ENCODE results near the gene ADRB2. TPM values are rescaled to one million over a fixed set of nuclear protein-coding genes. Genes with fewer than 3 reads are reported as not detected.

Gene ADRB2
- total and polyA plus RNA-seq, 11 donors, result 1.8 to 8.3 (median 5.2) TPM

DNA sequence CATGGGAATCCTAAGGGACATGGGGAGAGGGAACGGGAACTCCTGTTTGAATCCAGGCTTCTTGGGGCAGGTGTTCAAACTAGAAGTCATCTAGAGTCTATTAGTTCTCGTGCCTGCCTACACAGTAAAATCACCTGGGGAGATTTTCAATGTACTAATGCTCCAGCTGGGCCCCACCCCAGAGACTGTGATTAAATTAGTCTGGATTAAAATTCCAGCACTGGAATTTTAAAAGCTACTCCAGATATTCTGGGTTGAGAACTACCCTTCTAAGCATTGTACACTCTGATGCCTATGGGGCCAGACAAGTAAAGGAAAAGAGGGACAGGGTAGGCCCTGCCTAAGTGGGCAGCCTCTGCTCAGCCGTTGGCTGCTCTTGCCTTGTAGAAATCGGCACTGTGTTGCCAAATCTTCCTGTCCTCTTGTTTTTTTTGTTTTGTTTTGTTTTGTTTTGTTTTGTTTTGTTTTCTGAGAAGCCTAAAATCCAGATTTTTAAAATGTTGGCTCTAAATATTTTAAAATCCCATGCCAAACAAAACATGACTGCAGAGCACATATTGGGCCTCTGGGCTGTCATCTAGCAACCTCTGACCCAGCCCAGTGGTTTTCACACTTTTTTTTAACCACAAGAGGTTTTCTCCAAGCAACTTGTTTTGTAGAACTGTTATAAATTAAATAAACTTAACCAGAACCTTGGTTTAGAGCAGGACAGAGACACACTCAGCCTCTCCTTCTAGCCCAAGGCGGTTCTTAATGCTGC, 29.0 kb downstream of the ADRB2 start:
- Histone ChIP-seq H3K4me1 (peaks cover 0 to 54% (median 26%) of the 10 kb centered on the region in 12 donors), H3K4me3 (no peak overlapping the region), H3K9me3 (no peaks in the 10 kb centered on the region), H3K27ac (peak overlapping the region in 3 of 12 donors; percentile 14 to 47 (median 37)), H3K36me3 (no peaks in the 10 kb centered on the region), H3K27me3 (no peaks in the 10 kb centered on the region)
- no peak for ATAC-seq
- DNase-seq, result no peak
- WGBS, 4 donors, result 70 to 84% (median 79%) methylated on average over 5 of the region's 5 CpGs
- intact Hi-C loops (cut with DNase I), result no loop called here
- TF ChIP-seq POLR2A (IDR thresholded peaks at IDR 0.05), result no peak
- TF ChIP-seq, protein P1, sequence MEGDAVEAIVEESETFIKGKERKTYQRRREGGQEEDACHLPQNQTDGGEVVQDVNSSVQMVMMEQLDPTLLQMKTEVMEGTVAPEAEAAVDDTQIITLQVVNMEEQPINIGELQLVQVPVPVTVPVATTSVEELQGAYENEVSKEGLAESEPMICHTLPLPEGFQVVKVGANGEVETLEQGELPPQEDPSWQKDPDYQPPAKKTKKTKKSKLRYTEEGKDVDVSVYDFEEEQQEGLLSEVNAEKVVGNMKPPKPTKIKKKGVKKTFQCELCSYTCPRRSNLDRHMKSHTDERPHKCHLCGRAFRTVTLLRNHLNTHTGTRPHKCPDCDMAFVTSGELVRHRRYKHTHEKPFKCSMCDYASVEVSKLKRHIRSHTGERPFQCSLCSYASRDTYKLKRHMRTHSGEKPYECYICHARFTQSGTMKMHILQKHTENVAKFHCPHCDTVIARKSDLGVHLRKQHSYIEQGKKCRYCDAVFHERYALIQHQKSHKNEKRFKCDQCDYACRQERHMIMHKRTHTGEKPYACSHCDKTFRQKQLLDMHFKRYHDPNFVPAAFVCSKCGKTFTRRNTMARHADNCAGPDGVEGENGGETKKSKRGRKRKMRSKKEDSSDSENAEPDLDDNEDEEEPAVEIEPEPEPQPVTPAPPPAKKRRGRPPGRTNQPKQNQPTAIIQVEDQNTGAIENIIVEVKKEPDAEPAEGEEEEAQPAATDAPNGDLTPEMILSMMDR (IDR thresholded peaks at IDR 0.05), result no peak

DNA sequence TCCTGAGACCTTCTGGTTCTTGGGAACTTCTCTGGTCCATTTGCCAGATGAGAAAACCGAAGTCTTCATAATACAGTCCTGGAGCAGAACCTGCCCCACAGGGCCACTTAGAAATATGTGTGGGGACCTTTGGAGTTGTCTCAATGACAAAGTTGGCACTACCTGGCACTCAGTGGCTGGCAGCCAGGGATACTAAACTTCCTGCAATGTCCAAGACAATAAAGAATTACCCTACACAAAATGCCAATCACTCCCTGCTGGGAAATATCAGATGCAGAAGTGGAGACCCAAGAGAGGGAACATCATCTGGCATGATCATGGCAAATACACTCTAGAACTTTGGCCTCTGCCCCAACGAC, 29.6 kb downstream of the ADRB2 start:
- TF ChIP-seq POLR2A (IDR thresholded peaks at IDR 0.05), result no peak
- TF ChIP-seq, protein P1 (IDR thresholded peaks at IDR 0.05), result no peak
- Histone ChIP-seq H3K4me1 (peaks cover 0 to 60% (median 26%) of the 10 kb centered on the region in 12 donors), H3K36me3 (no peaks in the 10 kb centered on the region), H3K27me3 (no peaks in the 10 kb centered on the region), H3K27ac (peak overlapping the region in 6 of 12 donors; percentile 12 to 47 (median 25)), H3K4me3 (no peak overlapping the region), H3K9me3 (no peaks in the 10 kb centered on the region)
- no peak for DNase-seq
- no peak for ATAC-seq
- 51 to 65% (median 63%) methylated on average over 2 of the region's 2 CpGs for WGBS, 4 donors
- intact Hi-C loops (cut with DNase I), result no loop called here

DNA sequence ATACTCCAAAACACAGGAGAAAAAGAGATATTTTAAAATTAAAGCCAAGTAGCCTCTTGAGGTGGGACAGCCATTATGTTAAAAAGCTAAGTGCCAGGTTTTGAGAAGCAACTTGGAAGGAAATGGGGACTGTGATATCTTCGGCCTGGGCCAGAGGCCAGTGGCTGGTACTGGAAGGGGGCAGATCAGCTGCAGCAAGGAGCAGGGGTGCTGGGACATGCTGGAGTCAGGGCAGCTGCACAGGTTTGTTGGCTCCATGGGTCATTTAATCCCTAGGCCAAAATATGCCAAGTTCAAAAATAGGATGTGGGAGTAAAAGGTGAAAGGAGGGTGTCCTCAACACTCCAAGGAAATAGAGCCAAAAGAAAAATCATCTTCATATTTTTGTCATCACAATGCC, 30.0 kb downstream of the ADRB2 start:
- ATAC-seq, result peak; percentile 51 to 79 (median 62)
- TF ChIP-seq, protein P1 (IDR thresholded peaks at IDR 0.05), result no peak
- no peak for TF ChIP-seq POLR2A (IDR thresholded peaks at IDR 0.05)
- Histone ChIP-seq H3K9me3 (no peaks in the 10 kb centered on the region), H3K27me3 (no peaks in the 10 kb centered on the region), H3K4me3 (no peak overlapping the region), H3K36me3 (no peaks in the 10 kb centered on the region), H3K4me1 (peaks cover 0 to 60% (median 26%) of the 10 kb centered on the region in 12 donors), H3K27ac (peak overlapping the region in 6 of 12 donors; percentile 12 to 47 (median 25))
- intact Hi-C loops (cut with DNase I), result no loop called here
- WGBS, 4 donors, result 33 to 39% (median 34%) methylated on average over 1 of the region's 1 CpG
- peak in 2 of 5 donors; percentile 40 to 46 for DNase-seq

DNA sequence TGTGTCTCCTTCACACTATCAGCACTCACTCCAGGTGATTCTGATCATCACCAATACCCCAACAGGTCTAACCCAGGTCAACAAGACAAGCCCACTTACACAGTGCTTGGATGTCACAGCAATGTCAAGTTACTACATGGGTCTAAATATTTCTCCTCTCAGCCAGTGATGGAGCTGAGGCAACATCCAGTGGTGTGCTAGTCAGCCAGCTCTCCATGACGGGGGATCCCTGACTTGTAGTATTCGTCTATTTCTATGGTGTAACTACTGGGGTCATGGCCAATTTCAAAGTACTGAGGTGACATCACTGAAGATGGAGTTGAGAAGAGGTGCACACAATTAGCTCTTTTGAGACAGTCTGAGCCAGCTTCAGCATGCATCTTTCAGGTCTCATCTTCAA, 31.1 kb downstream of the ADRB2 start:
- DNase-seq (no peak), ATAC-seq (no peak)
- intact Hi-C loops (cut with DNase I), result no loop called here
- Histone ChIP-seq H3K27ac (peak overlapping the region in 1 of 12 donors; percentile 5), H3K4me3 (no peak overlapping the region), H3K36me3 (no peaks in the 10 kb centered on the region), H3K4me1 (peaks cover 0 to 50% (median 25%) of the 10 kb centered on the region in 12 donors), H3K27me3 (no peaks in the 10 kb centered on the region), H3K9me3 (no peaks in the 10 kb centered on the region)
- TF ChIP-seq POLR2A (IDR thresholded peaks at IDR 0.05), result no peak
- TF ChIP-seq, protein P1 (IDR thresholded peaks at IDR 0.05), result no peak
- 69 to 85% (median 77%) methylated on average over 2 of the region's 2 CpGs for WGBS, 4 donors

Measured in heart left ventricle (tissue), 16 donors.